Esophagus muscularis mucosa (tissue), 4 donors: ENCODE results near the gene DYRK3. TPM values are rescaled to one million over a fixed set of nuclear protein-coding genes. Genes with fewer than 3 reads are reported as not detected.

ENCODE experiments used
- DNase-seq: peaks from one replicate; pipeline ENCODE4 v3.0.0-alpha.2; 2017; ENCODE audit errors: extremely low spot score
- H3K27ac ChIP-seq, 4 donors: fragments of 200-600 bp; sonication (generic); replicated peaks in 1 of 4; 1 replicate in 3 of 4; 2 replicates in 1 of 4; pipeline ENCODE4 v1.5.1; 2016 to 2019; ENCODE audit warnings: mild to moderate bottlenecking in 1 of 4
- H3K27me3 ChIP-seq, 4 donors: fragments of 200-600 bp; sonication (generic); one replicate each; pipeline versions ENCODE4 v1.5.1 to v1.6.0; 2016 to 2019
- H3K36me3 ChIP-seq, 4 donors: fragments of 200-600 bp; sonication (generic); one replicate each; pipeline ENCODE4 v1.5.1; 2016 to 2019
- H3K4me1 ChIP-seq, 4 donors: fragments of 200-600 bp; sonication (generic); one replicate each; pipeline ENCODE4 v1.5.1; 2016 to 2019
- H3K4me3 ChIP-seq, 4 donors: fragments of 200-600 bp; sonication (generic); 1 replicate in 2 of 4; 2 replicates in 2 of 4; pipeline ENCODE4 v1.5.1; 2016 to 2019; ENCODE audit warnings: mild to moderate bottlenecking in 4 of 4, moderate library complexity in 1 of 4
- H3K9me3 ChIP-seq, 4 donors: fragments of 200-600 bp; sonication (generic); 1 replicate in 3 of 4; 2 replicates in 1 of 4; pipeline ENCODE4 v1.5.1; 2016 to 2019
- CTCF ChIP-seq, 3 experiments: fragments of 200-600 bp in 2 of 3; fragments of 450-650 bp in 1 of 3; sonication (generic) in 2 of 3; IDR thresholded peaks; one replicate each; pipeline ENCODE4 v1.5.1; 2017 to 2019; ENCODE audit warnings: antibody characterized with exemption in 3 of 3, mild to moderate bottlenecking in 2 of 3, moderate library complexity in 1 of 3
- EP300 ChIP-seq: sonication (generic); formaldehyde crosslinking; IDR thresholded peaks from one replicate; pipeline ENCODE4 v1.6.1; 2017; ENCODE audit warnings: antibody characterized with exemption
- POLR2A ChIP-seq: fragments of 450-650 bp; IDR thresholded peaks from one replicate; pipeline ENCODE4 v1.6.1; 2017; ENCODE audit warnings: antibody characterized with exemption, moderate library complexity, mild to moderate bottlenecking, low read depth
- POLR2AphosphoS5 ChIP-seq, 2 donors: sonication (generic); formaldehyde crosslinking; IDR thresholded peaks; one replicate each; pipeline ENCODE4 v1.6.1; 2017; ENCODE audit warnings: antibody characterized with exemption in 2 of 2
- WGBS: methylation state at CpG from one replicate; pipeline ENCODE4 v1.1.5; 2018; 5-methylcytosine and 5-hydroxymethylcytosine counted together
- intact Hi-C: fragments of 100-400 bp; cut with DNase I; formaldehyde crosslinking; loops from one replicate; pipeline ENCODE4 v1.15.1; 2023
- total RNA-seq, 4 donors: library from RNA; depleted of rRNA; stranded (reverse); fragments of >200 nt; gene quantifications; one replicate each; pipeline versions ENCODE4 v1.1.0 to v1.2.1, GENCODE V29; 2016

Gene DYRK3
- total RNA-seq, 4 donors from 2014 or later, result 5.6 to 14.7 (median 9.0) TPM

- Histone ChIP-seq H3K4me1 (peaks cover 0 to 36% (median 29%) of the 10 kb centered on the region in 4 donors), H3K4me3 (no peak overlapping the region), H3K27ac (peak overlapping the region in 2 of 4 donors; percentile 9 to 64), H3K36me3 (peaks cover 31 to 100% (median 86%) of the 10 kb centered on the region in 4 donors), H3K9me3 (no peaks in the 10 kb centered on the region), H3K27me3 (no peaks in the 10 kb centered on the region)
- WGBS, result 58% methylated on average over 7 of the region's 7 CpGs
- intact Hi-C loops, result no loop called here
- no peak for DNase-seq
- peak in 1 of 2 donors; percentile 20 for TF ChIP-seq POLR2AphosphoS5 (IDR thresholded peaks at IDR 0.05)
- TF ChIP-seq CTCF (IDR thresholded peaks at IDR 0.05), result no peak
These were observed 46.1 kb upstream of the DYRK3 start for GRCh38 chr1:206589206-206589605.

- Histone ChIP-seq H3K4me1 (peaks cover 0 to 36% (median 28%) of the 10 kb centered on the region in 4 donors), H3K27ac (peak overlapping the region in 2 of 4 donors; percentile 5 to 64), H3K36me3 (peaks cover 40 to 100% (median 89%) of the 10 kb centered on the region in 4 donors), H3K9me3 (no peaks in the 10 kb centered on the region), H3K4me3 (no peak overlapping the region), H3K27me3 (no peaks in the 10 kb centered on the region)
- TF ChIP-seq CTCF (IDR thresholded peaks at IDR 0.05) (peak in 1 of 3 experiments; percentile 23), POLR2AphosphoS5 (IDR thresholded peaks at IDR 0.05) (no peak)
- intact Hi-C loops, result no loop called here
- WGBS, result 66% methylated on average over 8 of the region's 8 CpGs
- no peak for DNase-seq
These were observed 45.1 kb upstream of the DYRK3 start for GRCh38 chr1:206590025-206590758.

- intact Hi-C loops, result no loop called here
These were observed 44.1 kb upstream of the DYRK3 start for GRCh38 chr1:206591226-206591625.

GRCh38 chr1:206591696-206592095, 43.6 kb upstream of the DYRK3 start:
- Histone ChIP-seq H3K27ac (no peak overlapping the region), H3K9me3 (no peaks in the 10 kb centered on the region), H3K36me3 (peaks cover 53 to 100% (median 90%) of the 10 kb centered on the region in 4 donors), H3K4me1 (peaks cover 0 to 33% (median 27%) of the 10 kb centered on the region in 4 donors), H3K4me3 (no peak overlapping the region), H3K27me3 (no peaks in the 10 kb centered on the region)
- intact Hi-C loops, result no loop called here
- no peak for TF ChIP-seq POLR2AphosphoS5 (IDR thresholded peaks at IDR 0.05)
- no peak for DNase-seq
- 85% methylated on average over 9 of the region's 9 CpGs for WGBS

More at GRCh38 chr1:206591226-206591625, 44.1 kb upstream of the DYRK3 start:
- TF ChIP-seq POLR2A (no peak), CTCF (IDR thresholded peaks at IDR 0.05) (no peak), EP300 (no peak), POLR2AphosphoS5 (IDR thresholded peaks at IDR 0.05) (no peak)
- no peak overlapping the region for H3K27ac ChIP-seq
- WGBS, result 71% methylated on average over 5 of the region's 5 CpGs
- no peak for DNase-seq
- H3K36me3 ChIP-seq, result peaks cover 50 to 100% (median 90%) of the 10 kb centered on the region in 4 donors
- H3K9me3 ChIP-seq, result no peaks in the 10 kb centered on the region
- peaks cover 0 to 36% (median 28%) of the 10 kb centered on the region in 4 donors for H3K4me1 ChIP-seq
- H3K27me3 ChIP-seq, result no peaks in the 10 kb centered on the region
- no peak overlapping the region for H3K4me3 ChIP-seq

GRCh38 chr1:206593351-206593925, 41.9 kb upstream of the DYRK3 start:
- peaks cover 67 to 100% (median 92%) of the 10 kb centered on the region in 4 donors for H3K36me3 ChIP-seq
- WGBS, result 76% methylated on average over 5 of the region's 7 CpGs
- intact Hi-C loops, result no loop called here

More at GRCh38 chr1:206593351-206593925, 41.9 kb upstream of the DYRK3 start:
- peaks cover 0 to 19% (median 11%) of the 10 kb centered on the region in 4 donors for H3K4me1 ChIP-seq
- H3K4me3 ChIP-seq, result no peak overlapping the region
- no peak for DNase-seq
- H3K27ac ChIP-seq, result no peak overlapping the region
- TF ChIP-seq EP300 (no peak), POLR2A (no peak), POLR2AphosphoS5 (IDR thresholded peaks at IDR 0.05) (no peak), CTCF (IDR thresholded peaks at IDR 0.05) (no peak)
- no peaks in the 10 kb centered on the region for H3K9me3 ChIP-seq
- H3K27me3 ChIP-seq, result no peaks in the 10 kb centered on the region
